HuH-7.5 (cell line): Measurements from ENCODE around the gene CDA.

Source experiments
- DNase-seq: peaks from one replicate; pipeline ENCODE4 v3.0.0; 2011; ENCODE audit warnings: low spot score

CDA gene

GRCh38 chr1:20615946-20616846, 27.3 kb downstream of the CDA start:
- DNase-seq: no peak

DNA sequence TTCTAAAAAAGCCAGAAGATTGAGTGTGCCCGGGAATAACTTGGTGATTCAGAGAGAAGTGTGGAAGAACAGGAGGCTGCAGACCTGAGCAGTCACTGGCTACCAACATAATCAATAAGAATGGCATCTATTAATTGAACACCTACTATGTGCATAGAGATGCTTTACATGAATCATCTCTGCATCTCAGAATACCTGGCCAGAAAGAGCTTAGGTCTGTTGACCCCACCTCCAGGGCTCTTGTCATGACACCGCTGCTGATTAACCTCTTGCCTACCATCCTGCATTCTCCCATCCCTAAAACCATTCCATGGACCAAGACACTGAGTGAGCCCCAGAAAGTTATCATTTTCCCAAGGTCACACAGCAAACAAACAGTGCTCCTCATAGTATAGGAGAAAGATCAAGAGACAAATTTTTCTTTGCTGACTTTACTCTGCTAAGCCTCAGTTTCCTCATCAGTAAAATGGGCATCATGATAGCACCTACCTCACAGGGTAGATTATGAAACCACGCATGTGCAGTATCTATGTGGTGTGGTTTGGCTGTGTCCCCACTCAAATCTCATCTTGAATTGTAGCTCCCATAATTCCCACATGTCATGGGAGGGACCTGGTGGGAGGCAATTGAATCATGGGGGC, 28.1 kb downstream of the CDA start:
- DNase-seq: no peak

DNA sequence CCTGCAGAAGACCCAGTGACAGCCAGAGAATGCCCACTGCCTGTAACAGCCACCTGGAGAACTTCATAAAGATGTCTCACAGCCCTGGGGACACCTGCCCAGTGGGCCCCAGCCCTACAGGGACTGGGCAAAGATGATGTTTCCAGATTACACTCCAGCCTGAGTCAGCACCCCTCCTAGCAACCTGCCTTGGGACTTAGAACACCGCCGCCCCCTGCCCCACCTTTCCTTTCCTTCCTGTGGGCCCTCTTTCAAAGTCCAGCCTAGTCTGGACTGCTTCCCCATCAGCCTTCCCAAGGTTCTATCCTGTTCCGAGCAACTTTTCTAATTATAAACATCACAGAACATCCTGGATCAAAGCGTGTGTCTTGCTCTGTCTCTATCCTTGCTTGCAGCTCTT, 29.7 kb downstream of the CDA start:
- DNase-seq: no peak

DNA sequence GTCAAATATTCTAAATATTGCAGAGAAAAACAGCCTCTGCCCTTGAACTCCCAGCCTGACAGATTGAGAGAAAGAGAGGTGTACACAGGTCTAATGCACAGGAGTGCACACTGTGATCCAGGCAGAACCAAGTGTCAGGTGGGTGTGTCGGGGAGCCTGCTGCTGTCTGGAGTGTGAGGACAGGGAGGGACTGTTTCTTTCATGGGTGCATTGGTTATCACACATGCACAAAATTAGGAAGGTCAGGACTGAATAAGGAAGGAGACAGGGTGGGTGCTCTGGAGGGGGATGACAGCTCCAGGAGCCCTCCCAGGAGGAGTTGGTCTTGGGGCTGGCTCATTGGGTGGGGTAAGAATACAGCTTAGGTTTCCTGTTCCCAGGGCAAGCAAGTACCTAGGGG, 31.1 kb downstream of the CDA start:
- no peak for DNase-seq

GRCh38 chr1:20621012-20621411, 32.1 kb downstream of the CDA start:
- no peak for DNase-seq

DNA sequence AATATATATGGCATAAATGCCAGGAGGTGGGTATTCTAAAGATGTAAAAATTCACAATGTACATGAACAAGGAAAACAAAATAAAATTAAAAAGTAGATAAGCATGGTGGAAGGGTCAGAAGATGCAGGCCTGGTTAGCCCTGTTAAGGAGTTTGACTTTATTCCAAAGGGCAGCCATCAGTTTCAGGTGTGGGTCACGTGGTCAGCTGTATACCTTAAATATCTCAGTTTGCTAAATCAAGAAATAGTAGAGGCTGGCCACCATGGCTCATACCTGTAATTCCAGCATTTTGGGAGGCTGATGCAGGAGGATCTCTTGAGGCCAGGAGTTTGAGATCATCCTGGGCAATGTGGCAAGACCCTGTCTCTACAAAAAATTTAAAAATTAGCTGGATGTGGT, 35.8 kb downstream of the CDA start:
- DNase-seq: no peak

DNA sequence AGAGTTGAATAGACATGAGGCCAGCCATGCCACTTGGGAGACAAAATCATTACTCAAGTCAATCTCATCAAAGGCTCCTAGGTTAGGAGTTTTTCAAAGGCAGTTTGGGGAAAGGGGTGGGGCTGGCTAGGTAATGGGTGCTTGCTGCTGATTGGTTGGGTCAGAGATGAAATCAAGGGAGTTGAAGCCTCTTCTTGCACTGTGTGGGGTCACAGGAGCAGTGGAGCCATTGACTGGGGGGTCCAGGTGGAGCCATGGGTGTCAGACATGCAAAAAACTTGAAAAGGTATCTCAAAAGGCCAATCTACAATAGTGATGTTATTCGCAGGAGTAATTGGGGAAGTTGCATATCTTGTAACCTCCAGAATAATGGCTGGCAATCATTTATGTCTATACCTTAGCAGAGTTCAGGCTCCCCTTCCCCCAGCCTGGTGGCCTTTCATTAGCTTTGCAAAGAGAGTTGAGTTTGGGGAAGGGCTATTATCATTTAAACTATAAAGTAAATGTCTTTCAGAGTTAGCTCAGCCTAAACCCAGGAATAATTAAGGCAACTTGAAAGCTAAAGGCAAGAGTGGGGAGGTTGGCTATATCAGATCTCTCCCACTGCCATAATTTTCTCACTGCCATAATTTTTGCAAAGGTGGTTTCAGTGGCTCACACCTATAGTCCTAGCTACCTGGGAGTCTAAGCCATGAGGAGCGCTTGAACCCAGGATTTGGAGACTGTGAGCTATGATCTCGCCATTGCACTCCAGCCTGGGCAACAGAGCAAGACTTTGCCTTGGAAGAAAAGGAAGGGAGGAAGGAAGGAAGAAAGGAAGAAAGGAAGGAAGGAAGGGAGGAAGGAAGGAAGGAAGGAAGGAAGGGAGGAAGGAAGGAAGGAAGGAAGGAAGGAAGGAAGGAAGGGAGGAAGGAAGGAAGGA, 36.5 kb downstream of the CDA start:
- no peak for DNase-seq

DNA sequence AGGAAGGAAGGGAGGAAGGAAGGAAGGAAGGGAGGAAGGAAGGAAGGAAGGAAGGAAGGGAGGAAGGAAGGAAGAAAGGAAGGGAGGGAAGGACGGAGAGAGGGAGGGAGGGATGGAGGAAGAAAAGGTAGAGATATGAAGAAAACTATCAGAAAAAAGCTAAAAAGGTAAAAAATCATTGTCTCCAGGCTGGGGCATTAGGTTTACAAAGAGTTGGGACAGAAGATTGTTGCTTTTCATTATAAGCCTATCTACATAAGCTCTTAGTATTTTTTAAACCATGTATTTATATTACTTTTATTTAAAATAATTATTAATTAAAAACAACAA, 37.2 kb downstream of the CDA start:
- DNase-seq: no peak

DNA sequence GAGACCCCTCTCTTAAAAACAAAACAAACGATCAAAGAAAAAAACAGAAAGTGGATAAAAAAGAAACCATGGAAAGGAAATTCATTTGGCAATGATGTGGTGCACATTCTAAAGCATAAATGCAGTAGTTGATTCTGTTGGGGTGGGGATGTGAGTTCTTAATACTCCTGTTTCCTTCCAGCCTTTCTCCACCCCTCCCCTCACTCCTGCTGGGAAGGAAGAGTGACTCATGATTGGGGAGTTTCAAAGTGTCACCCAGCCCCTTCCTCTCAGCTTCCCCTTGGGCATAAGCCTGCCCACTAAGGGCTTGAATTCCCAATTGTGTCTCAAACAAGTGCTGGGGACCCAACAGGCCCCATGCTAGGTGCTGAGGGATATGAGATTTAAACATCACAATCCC, 37.6 kb downstream of the CDA start:
- no peak for DNase-seq

DNA sequence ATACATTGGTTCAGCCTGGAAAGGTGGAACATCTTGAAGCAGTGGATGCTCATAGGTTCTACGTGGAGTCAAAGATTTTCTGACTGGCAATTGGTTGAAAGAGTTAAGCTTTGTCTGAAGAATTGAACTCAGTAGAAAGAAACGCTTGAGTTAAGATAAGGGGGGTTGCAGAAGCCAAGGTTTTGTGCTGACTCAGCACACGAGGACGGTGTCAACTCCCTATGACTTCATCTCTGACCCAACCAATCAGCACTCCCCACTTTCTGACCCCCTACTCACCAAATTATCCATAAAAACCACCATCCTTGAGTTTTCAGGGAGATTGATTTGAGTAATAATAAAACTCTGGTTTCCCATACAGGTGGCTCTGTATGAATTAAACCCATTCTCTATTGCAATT, 41.8 kb downstream of the CDA start:
- no peak for DNase-seq

GRCh38 chr1:20632386-20632785, 43.5 kb downstream of the CDA start:
- DNase-seq: no peak

DNA sequence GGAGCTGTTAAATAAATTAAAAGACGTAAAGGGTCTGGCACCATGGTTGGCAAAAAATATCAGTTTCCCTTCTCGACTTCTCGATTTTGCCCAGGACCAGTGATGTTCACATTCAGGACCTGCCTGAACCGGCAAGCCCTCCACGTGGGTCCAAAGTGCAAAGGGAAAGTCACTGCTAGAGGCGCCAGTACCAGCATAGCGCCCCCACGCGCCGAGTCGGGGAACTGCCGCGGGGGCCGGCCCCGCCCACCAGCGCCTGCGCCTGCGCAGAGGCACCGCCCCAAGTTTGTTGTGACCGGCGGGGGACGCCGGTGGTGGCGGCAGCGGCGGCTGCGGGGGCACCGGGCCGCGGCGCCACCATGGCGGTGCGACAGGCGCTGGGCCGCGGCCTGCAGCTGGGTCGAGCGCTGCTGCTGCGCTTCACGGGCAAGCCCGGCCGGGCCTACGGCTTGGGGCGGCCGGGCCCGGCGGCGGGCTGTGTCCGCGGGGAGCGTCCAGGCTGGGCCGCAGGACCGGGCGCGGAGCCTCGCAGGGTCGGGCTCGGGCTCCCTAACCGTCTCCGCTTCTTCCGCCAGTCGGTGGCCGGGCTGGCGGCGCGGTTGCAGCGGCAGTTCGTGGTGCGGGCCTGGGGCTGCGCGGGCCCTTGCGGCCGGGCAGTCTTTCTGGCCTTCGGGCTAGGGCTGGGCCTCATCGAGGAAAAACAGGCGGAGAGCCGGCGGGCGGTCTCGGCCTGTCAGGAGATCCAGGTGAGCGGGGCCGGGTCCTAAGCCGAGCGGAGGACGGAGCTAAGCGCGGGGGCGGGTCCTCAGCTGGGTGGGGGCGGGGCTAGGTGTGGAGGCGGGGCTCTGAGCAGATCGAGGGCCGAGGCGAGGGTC, 44.5 kb downstream of the CDA start, which contains the start of gene PINK1:
TSS of gene PINK1 (plus strand) at position 269 of the 875 bp plus-strand sequence. CDS start at position 360, 91 bp downstream.
- peak; percentile 82 for DNase-seq

DNA sequence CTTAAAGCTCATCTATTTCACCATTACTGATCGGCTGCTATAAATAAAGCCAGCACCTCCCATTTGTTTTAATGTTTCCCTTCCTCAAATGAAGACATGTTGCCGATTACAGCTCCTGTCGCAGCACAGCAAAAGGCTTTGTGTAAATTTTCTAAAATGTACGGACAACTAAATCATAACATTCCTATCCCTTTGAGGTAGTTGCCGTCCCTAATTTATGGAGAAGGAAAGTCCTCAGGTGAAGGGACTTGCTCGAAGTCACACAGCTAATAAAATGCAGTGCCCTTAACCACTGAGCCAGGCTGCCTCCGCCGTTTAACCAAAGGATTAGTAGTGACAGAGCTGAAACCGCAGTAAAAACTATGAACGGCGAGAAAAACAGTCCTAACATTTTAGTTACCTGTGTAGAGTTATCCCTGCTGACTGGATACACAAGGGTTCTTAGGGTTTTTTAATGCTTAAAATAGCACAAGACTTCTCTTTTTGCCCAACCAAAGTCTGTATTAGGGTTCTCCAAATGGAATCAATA, 45.2 kb downstream of the CDA start:
- DNase-seq: no peak

DNA sequence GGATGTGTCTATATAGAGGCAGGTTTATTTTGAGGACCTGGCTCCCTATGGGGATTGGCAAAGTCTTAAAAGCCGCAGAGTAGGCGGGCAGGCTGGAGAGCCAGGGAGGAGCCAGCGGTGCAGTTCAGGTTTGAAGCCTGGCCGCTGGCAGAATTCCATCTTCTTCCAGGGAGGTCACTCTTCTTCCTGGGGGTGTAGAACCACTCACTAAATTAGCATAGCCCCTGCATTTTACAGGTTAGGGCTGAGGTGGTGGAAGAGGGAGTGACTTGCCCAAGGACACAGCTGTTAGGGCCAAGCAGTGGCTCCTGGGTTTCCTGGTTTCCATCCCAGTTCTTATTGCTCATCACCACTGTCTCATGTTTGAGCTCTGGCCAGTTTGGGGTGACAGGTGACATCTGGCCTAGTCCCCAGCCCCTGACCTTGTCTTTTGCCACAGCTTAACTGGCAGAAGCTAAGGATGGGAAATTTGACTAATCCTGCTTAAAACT, 45.7 kb downstream of the CDA start:
- DNase-seq: no peak

GRCh38 chr1:20636785-20637347, 48.0 kb downstream of the CDA start:
- DNase-seq: no peak

- peak; percentile 57 for DNase-seq
Observed at GRCh38 chr1:20640183-20640597, 51.3 kb downstream of the CDA start.

DNA sequence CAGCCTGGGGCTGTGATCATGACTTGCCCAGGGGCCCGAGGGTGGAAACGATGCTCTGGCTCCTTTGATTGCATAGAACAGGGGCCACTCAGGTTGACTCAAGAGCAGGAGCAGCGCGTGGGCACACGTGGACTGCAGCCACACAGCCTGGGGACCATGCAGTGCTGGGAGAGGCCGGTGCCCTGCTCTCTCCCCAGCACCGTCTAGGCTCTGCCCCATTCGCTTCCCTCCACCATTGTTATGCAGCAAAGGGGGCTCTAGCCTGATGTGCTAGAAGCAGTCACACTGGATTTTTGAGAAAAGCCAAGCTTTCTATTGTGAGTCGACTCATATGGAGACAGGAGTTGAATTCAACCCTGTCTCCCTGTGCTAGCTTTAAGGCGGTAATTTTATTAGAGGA, 53.1 kb downstream of the CDA start:
- DNase-seq: no peak

DNA sequence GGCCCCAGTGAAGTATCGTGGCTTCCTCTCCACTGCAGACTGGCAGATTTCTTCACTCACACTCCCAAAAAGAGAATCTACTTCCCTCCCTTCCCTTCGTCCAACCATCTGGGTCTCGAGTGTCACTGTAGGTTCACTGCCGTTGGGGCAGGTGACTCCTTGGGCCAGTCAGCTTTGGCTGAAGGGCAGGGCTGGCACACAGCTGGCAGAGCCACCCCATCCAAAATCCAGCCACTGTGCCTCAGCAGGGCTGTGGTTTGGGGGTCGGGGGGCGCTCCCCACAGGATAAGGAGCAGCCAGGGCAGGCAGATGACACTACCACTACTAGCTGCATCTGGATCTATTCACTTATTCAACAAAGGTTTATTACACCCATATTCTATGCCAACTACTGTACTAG, 54.2 kb downstream of the CDA start:
- no peak for DNase-seq

DNA sequence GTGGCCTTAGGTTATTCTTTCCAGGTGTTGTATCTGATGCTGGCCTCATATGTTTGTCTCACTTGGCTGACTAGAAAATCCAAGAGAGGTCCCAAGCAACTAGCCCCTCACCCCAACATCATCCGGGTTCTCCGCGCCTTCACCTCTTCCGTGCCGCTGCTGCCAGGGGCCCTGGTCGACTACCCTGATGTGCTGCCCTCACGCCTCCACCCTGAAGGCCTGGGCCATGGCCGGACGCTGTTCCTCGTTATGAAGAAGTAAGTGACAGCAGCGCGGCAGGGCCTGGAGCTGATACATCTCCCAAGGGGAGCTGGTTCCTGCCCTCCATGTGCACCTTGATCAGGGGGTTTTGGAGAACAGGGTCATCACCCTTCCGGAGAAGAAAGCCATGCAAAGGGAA, 55.5 kb downstream of the CDA start:
- DNase-seq: no peak

- no peak for DNase-seq
Observed at GRCh38 chr1:20645414-20645813, 56.5 kb downstream of the CDA start.

DNA sequence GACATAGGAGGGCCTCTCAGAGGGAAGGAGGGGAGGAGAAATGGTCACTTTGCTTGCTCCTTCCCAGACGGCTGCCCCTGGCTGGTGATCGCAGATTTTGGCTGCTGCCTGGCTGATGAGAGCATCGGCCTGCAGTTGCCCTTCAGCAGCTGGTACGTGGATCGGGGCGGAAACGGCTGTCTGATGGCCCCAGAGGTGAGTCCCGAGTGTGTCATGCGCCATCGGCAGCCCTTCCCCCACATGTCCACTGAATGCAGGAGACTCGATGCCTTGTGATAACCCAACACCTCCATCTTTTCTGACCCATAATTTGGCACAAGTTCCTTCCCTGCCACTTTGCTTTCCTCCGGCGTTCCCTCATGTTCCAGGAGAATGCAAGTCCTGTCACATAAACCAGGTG, 59.5 kb downstream of the CDA start:
- no peak for DNase-seq
